Stimulated activated memory B cell treated with anti-CD40 and anti-IgM and Interleukin-4, amounts not matched to agents 10 μg/mL and 1 μg/mL and 100 μg/mL, for 72 hours (primary cell): ENCODE results near the gene EXOSC2.

Experiments used
- ATAC-seq: fragments of 150-1000 bp; cut with Tn5 transposase; 2 replicates; pipeline ENCODE4 v1.10.0; 2021
- H3K27ac Mint-ChIP-seq: one replicate; pipeline ENCODE4 v1.8.0; 2022; ENCODE audit warnings: mild to moderate bottlenecking, mixed read lengths
- H3K27me3 Mint-ChIP-seq: one replicate; pipeline ENCODE4 v1.8.0; 2022; ENCODE audit warnings: mixed read lengths
- H3K36me3 Mint-ChIP-seq: one replicate; pipeline ENCODE4 v1.8.0; 2022; ENCODE audit warnings: mixed read lengths
- H3K4me1 Mint-ChIP-seq: one replicate; pipeline ENCODE4 v1.8.0; 2022; ENCODE audit warnings: mixed read lengths
- H3K4me3 Mint-ChIP-seq: one replicate; pipeline ENCODE4 v1.8.0; 2022; ENCODE audit warnings: mild to moderate bottlenecking, moderate library complexity, mixed read lengths
- H3K9me3 Mint-ChIP-seq: one replicate; pipeline ENCODE4 v1.8.0; 2022; ENCODE audit warnings: mixed read lengths

Gene EXOSC2

GRCh38 chr9:130664251-130665028, 29.1 kb upstream of the EXOSC2 start, which contains the start of gene PRDM12:
Gene PRDM12, plus strand, starts transcription at chr9:130664594. Its CDS starts 60 bp downstream, at chr9:130664654.
- Mint-ChIP-seq H3K36me3 (peaks cover 5% of the 10 kb centered on the region), H3K4me1 (peaks cover 41% of the 10 kb centered on the region), H3K4me3 (peak within 1 kb of the TSS; percentile 37), H3K9me3 (no peaks in the 10 kb centered on the region), H3K27me3 (peaks cover 88% of the 10 kb centered on the region), H3K27ac (peak within 1 kb of the TSS; percentile 16)
- no peak for ATAC-seq

GRCh38 chr9:130665029-130665430, 28.6 kb upstream of the EXOSC2 start:
- peak overlapping the region; percentile 16 for H3K27ac Mint-ChIP-seq
- H3K9me3 Mint-ChIP-seq, result no peaks in the 10 kb centered on the region
- H3K27me3 Mint-ChIP-seq, result peaks cover 82% of the 10 kb centered on the region

GRCh38 chr9:130665431-130666392, 27.9 kb upstream of the EXOSC2 start:
- H3K27ac Mint-ChIP-seq, result peak overlapping the region; percentile 16
- peaks cover 5% of the 10 kb centered on the region for H3K36me3 Mint-ChIP-seq
- H3K9me3 Mint-ChIP-seq, result no peaks in the 10 kb centered on the region
- ATAC-seq, result no peak
- H3K4me1 Mint-ChIP-seq, result peaks cover 34% of the 10 kb centered on the region
- H3K4me3 Mint-ChIP-seq, result peak overlapping the region; percentile 37
- H3K27me3 Mint-ChIP-seq, result peaks cover 80% of the 10 kb centered on the region

More at GRCh38 chr9:130665029-130665430, 28.6 kb upstream of the EXOSC2 start:
- peak overlapping the region; percentile 37 for H3K4me3 Mint-ChIP-seq
- H3K4me1 Mint-ChIP-seq, result peaks cover 35% of the 10 kb centered on the region
- H3K36me3 Mint-ChIP-seq, result peaks cover 5% of the 10 kb centered on the region
- no peak for ATAC-seq

DNA sequence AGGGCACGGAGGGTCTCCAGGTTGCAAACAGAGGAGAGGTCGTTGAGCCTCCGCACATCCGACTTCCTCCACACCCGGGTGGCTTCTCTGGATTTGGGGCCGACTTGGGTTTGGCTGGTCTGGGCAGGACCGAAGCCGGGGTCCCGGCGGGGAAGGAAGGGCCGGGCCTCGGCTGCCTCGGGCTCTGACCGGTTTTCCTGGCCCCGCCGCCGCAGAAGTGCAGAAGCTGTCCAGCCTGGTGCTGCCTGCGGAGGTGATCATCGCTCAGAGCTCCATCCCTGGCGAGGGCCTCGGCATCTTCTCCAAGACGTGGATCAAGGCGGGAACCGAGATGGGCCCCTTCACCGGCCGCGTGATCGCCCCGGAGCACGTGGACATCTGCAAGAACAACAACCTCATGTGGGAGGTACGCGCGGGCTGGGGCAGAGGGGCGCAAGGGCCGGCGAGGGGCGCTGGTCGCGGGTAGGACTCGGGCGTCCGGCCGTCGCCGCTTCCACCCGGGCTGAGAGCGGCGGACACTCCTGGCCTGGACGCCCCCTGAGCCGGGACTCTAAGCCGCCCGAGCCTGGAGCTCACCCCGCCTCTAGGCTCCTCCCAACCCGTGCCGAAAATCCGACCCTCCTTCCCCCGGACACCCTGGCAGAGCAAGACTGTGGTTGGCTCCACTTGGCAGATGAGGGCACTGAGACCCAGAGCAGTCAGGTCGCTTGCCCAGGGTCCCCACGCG, 27.0 kb upstream of the EXOSC2 start:
- Mint-ChIP-seq H3K9me3 (no peaks in the 10 kb centered on the region), H3K27me3 (peaks cover 73% of the 10 kb centered on the region), H3K4me3 (no peak overlapping the region), H3K27ac (no peak overlapping the region), H3K4me1 (peaks cover 34% of the 10 kb centered on the region), H3K36me3 (peaks cover 5% of the 10 kb centered on the region)
- no peak for ATAC-seq

DNA sequence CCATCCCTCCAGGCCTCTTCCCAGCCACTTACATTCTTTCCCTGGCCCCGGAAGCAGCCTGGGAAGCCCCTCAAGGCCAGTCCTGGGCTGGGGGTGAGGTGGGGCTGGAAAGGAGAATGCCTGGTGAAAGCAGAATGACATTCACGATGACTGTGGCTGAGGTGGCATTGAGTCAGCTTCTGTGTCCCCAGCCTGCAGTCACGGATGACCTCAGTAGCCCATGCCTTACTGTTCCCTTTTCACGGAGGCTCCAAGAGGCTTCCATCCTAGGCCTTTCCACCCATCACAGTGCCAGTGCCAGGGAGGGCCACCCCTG, 26.5 kb upstream of the EXOSC2 start:
- no peak overlapping the region for H3K27ac Mint-ChIP-seq
- peaks cover 29% of the 10 kb centered on the region for H3K4me1 Mint-ChIP-seq
- peaks cover 5% of the 10 kb centered on the region for H3K36me3 Mint-ChIP-seq
- H3K4me3 Mint-ChIP-seq, result no peak overlapping the region
- H3K27me3 Mint-ChIP-seq, result peaks cover 68% of the 10 kb centered on the region
- ATAC-seq, result no peak
- H3K9me3 Mint-ChIP-seq, result no peaks in the 10 kb centered on the region

DNA sequence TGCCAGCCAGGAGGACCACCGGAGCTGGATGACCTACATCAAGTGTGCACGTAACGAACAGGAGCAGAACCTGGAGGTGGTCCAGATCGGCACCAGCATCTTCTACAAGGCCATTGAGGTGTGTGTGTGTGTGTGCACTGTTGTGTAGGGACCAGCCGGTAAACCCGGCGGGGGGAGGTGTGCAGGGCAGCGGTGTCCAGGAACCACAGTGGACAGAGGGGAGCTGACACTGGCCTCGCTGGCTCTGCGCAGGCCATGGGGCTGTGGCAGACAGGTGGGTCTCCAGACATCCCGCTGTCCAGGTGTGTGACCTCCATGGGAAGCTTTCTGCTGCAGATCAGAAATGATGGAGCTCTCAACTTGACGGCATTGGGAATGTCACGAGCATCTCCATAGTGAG, 25.4 kb upstream of the EXOSC2 start:
- Mint-ChIP-seq H3K4me1 (peaks cover 17% of the 10 kb centered on the region), H3K27me3 (peaks cover 57% of the 10 kb centered on the region), H3K9me3 (no peaks in the 10 kb centered on the region), H3K4me3 (no peak overlapping the region), H3K27ac (no peak overlapping the region), H3K36me3 (peaks cover 5% of the 10 kb centered on the region)
- ATAC-seq, result no peak

GRCh38 chr9:130668659-130669058, 24.9 kb upstream of the EXOSC2 start:
- no peak for ATAC-seq
- Mint-ChIP-seq H3K27ac (no peak overlapping the region), H3K27me3 (peaks cover 52% of the 10 kb centered on the region), H3K4me3 (no peak overlapping the region), H3K4me1 (peaks cover 16% of the 10 kb centered on the region), H3K9me3 (no peaks in the 10 kb centered on the region), H3K36me3 (peaks cover 5% of the 10 kb centered on the region)

DNA sequence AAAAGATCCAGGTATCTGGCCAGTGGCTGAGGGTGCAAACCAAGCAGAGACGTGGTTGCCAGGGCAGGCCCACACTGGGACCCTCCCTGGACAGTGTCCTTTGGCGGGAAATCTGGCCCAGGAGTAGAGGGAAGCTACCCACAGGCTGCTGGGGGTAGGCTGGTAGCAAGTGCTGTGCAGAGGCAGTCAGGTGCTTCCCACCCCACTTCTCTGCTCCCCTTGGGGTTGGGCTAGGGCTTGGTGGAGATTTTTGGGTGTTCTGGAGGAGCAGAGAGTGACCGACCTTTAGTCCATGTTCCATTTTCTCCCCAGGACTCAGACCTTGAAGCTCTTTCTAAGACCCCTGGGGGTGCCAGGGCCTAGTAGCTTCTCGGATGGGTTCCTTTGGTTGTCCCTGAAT, 23.6 kb upstream of the EXOSC2 start:
- peaks cover 39% of the 10 kb centered on the region for H3K27me3 Mint-ChIP-seq
- H3K9me3 Mint-ChIP-seq, result no peaks in the 10 kb centered on the region
- H3K36me3 Mint-ChIP-seq, result peaks cover 5% of the 10 kb centered on the region
- H3K27ac Mint-ChIP-seq, result no peak overlapping the region
- peaks cover 10% of the 10 kb centered on the region for H3K4me1 Mint-ChIP-seq
- ATAC-seq, result no peak
- no peak overlapping the region for H3K4me3 Mint-ChIP-seq

GRCh38 chr9:130670644-130671043, 22.9 kb upstream of the EXOSC2 start:
- H3K4me1 Mint-ChIP-seq, result peaks cover 4% of the 10 kb centered on the region
- no peaks in the 10 kb centered on the region for H3K9me3 Mint-ChIP-seq
- H3K4me3 Mint-ChIP-seq, result no peak overlapping the region
- H3K27me3 Mint-ChIP-seq, result peaks cover 33% of the 10 kb centered on the region
- peak; percentile 42 for ATAC-seq
- H3K27ac Mint-ChIP-seq, result no peak overlapping the region
- no peaks in the 10 kb centered on the region for H3K36me3 Mint-ChIP-seq

DNA sequence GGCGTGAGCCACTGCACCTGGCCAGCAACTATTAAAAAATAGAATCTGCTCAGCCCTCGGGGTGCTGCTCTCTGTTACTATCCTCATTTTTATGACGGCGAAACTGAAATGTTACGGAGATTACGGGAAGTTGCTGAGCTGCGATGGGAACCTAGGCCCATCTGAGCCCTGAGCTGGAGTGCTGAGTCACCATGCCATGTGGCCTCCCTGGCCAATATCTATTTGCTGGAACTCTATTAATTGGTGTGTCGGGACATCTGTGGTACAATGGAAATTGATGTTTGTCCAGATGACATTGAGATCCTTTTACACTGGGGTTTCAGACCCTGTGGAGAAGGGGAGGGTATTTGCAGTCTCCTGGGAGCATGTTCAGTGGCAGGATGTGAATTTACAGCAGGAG, 21.1 kb upstream of the EXOSC2 start:
- Mint-ChIP-seq H3K27ac (no peak overlapping the region), H3K27me3 (peaks cover 21% of the 10 kb centered on the region), H3K36me3 (no peaks in the 10 kb centered on the region), H3K9me3 (no peaks in the 10 kb centered on the region), H3K4me3 (no peak overlapping the region), H3K4me1 (no peaks in the 10 kb centered on the region)
- no peak for ATAC-seq

DNA sequence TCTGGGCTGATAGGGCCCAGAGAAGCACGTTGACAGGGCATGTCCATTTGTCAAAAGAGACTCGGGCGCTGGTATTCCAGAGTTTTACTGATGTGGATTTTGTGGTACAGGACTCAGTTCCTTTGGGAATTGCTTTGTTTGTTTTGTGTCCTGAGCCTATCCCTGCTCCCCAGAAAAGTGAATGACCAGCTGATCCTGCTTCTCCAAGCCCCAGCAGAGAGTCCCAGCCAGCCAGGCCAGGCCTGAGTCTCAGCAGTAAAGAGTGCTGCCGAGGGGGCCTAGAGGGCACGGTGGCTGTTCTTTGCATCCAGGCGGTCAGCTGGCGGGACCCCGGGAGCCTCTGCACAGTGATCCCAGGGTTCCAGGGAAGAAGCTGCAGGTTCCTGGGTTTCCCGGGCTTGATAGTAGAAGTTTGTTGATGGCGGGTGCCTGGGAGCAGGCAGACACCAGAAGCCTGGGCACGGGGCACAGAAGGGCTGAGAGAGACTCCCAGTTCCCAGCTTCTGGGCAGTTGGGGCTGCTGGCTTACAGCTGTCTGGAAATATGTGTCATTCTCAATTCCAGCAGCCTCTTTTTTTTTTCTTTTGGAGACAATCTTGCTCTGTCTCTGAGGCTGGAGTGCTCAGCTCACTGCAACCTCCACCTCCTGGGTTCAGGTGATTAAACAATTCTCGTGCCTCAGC, 20.5 kb upstream of the EXOSC2 start:
- no peak overlapping the region for H3K27ac Mint-ChIP-seq
- H3K9me3 Mint-ChIP-seq, result no peaks in the 10 kb centered on the region
- H3K4me1 Mint-ChIP-seq, result no peaks in the 10 kb centered on the region
- H3K36me3 Mint-ChIP-seq, result no peaks in the 10 kb centered on the region
- peaks cover 17% of the 10 kb centered on the region for H3K27me3 Mint-ChIP-seq
- ATAC-seq, result no peak
- no peak overlapping the region for H3K4me3 Mint-ChIP-seq

GRCh38 chr9:130675396-130675795, 18.2 kb upstream of the EXOSC2 start:
- Mint-ChIP-seq H3K9me3 (no peaks in the 10 kb centered on the region), H3K36me3 (no peaks in the 10 kb centered on the region), H3K27me3 (peaks cover 31% of the 10 kb centered on the region), H3K4me3 (no peak overlapping the region), H3K27ac (no peak overlapping the region), H3K4me1 (no peaks in the 10 kb centered on the region)
- ATAC-seq, result no peak

- no peak overlapping the region for H3K4me3 Mint-ChIP-seq
Observed at GRCh38 chr9:130677252-130677651, 16.3 kb upstream of the EXOSC2 start.

DNA sequence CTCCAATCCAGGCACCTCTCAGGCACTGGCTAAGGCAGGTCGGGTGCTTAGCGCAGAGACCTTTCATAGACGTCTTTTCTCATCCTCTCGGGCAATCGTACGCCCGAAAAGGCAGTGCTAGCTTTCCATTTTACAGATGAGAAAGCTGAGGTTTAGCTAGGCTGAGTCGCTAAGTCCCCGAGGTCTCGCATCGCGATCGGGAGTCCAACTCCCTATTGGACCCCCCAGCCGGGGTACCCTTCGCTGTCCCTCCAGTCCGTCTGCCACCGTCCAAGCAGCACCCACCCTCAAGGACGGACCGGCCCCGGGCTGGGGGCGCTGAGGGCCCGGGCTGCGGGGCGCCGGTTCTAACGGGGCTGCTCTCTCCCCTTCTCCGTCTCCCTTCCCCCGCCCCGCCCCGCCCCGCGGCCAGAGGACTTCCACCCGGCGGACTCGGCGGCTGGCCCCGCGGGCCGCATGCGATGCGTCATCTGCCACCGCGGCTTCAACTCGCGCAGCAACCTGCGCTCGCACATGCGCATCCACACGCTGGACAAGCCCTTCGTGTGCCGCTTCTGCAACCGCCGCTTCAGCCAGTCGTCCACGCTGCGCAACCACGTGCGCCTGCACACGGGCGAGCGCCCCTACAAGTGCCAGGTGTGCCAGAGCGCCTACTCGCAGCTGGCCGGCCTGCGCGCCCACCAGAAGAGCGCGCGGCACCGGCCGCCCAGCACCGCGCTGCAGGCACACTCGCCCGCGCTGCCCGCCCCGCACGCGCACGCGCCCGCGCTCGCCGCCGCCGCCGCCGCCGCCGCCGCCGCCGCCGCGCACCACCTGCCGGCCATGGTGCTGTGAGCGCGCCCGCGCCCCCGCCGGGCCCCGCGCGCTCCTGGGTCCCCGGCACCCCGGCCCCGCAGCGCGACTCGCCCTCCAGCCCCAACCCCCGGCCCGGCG, 12.5 kb upstream of the EXOSC2 start:
- H3K4me1 Mint-ChIP-seq, result peaks cover 11% of the 10 kb centered on the region
- peak; percentile 73 for ATAC-seq
- no peak overlapping the region for H3K27ac Mint-ChIP-seq
- no peaks in the 10 kb centered on the region for H3K9me3 Mint-ChIP-seq
- peaks cover 31% of the 10 kb centered on the region for H3K27me3 Mint-ChIP-seq
- H3K4me3 Mint-ChIP-seq, result peak overlapping the region; percentile 88
- H3K36me3 Mint-ChIP-seq, result no peaks in the 10 kb centered on the region

More at GRCh38 chr9:130677252-130677651, 16.3 kb upstream of the EXOSC2 start:
- Mint-ChIP-seq H3K36me3 (no peaks in the 10 kb centered on the region), H3K9me3 (no peaks in the 10 kb centered on the region), H3K27ac (no peak overlapping the region), H3K4me1 (peaks cover 5% of the 10 kb centered on the region), H3K27me3 (peaks cover 31% of the 10 kb centered on the region)
- ATAC-seq, result no peak
